NCI-H526 (cell line): ENCODE data around the gene CDH5.

ENCODE experiments used
- DNase-seq, 2 experiments: peaks; one replicate each; lab custom pipeline; 2025; lab: John Stamatoyannopoulos, UW

CDH5 gene

GRCh38 chr16:66373667-66374066 lies 7.2 kb downstream of the CDH5 start:
- DNase-seq = no peak

DNA sequence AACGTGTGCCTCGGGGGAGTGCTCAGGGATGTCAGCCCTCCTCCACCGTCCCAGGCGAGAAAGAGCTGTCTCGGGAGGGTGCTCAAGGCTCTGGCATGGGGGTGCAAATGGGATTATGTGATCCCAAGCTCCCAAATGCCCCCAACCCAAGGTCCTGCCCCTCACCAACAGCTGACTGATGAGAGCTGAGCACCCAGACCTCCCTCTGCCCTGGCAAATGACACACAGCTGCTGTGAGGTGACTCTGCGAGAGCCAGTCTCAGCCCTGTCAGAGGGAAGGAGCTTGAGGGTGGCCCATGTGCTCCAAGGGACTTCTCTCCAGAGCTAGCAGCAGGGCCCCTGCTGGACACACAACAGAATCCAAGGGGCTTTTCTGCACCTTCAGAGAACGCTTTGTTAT lies 7.7 kb downstream of the CDH5 start:
- DNase-seq = no peak

GRCh38 chr16:66375451-66375850 lies 9.0 kb downstream of the CDH5 start:
- DNase-seq = no peak

DNA sequence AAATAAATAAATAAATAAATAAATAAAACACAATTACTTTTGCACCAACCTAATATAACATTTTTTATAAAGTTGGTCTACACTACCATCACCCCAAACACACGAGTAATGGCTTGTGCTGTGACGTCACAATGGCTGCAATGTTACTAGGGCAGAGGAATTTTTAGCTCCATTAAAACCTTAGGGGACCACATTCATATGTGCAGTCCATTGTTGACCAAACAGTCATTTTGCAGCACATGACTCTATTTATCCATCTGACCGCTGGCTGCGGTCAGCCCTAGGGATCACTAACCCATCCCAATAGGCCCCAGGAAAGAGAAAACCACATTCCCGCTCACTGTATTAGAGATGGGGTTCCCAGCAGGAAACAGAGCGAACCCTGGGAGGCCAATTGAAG lies 9.6 kb downstream of the CDH5 start:
- no peak for DNase-seq

DNA sequence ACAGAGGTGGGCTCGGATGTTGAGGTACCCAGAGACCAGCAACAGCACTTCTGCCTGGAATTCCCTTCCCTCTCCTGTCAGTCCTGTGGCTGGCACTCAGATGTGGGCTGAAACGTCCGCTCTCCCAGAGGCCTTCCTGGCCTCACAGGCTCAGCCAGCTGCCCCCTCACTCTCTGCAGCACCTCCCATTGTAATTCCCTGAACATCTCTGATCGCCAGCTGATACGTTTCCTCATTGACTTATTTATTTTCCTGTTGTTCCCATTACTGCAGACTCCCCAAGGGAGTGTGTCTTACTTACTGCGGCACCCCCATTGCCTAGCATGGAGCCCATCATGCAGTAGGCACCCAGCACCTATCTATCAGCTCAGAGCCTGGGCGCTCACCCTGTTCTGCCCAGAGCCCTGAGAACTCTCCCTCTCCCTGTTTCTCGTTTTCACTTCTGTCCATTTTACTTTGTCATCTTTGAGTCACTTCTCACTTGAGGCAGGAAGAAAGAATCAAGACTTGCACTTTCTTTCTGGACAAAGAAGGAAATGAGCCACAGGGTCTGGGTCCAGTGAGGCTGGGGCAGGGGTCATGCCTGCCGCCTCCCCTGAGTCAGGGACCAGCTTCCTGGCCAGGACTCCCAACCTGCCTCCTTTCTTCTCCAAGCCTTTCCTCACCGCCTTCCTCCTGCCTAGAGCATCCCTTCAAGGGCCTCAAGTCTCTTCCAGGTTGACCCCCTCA lies 10.2 kb downstream of the CDH5 start:
- no peak for DNase-seq

- DNase-seq = no peak
Measured at GRCh38 chr16:66377324-66377723, 10.8 kb downstream of the CDH5 start.

- no peak for DNase-seq
Measured at GRCh38 chr16:66378741-66379570, 12.5 kb downstream of the CDH5 start.

DNA sequence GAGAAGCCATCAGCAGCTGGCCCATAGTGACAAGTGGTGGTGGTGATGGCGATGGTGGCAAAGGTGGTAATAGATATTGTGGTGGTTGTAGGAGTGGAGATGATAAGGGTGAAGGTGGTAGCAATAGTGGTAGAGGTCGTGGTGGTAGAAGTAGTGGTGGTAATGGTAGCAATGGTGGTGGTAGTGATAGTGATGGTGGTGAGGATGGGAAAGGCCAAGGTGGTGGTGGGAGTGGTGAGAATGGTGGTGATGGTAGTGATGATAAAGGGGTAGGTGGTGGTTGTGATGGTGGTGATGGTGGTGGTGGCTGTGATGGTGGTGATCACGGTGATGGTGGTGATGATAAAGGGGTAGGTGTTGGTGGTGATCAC lies 13.1 kb downstream of the CDH5 start:
- DNase-seq = no peak

GRCh38 chr16:66380421-66380820 lies 13.9 kb downstream of the CDH5 start:
- no peak for DNase-seq

GRCh38 chr16:66381585-66382170 lies 15.2 kb downstream of the CDH5 start:
- DNase-seq = no peak

DNA sequence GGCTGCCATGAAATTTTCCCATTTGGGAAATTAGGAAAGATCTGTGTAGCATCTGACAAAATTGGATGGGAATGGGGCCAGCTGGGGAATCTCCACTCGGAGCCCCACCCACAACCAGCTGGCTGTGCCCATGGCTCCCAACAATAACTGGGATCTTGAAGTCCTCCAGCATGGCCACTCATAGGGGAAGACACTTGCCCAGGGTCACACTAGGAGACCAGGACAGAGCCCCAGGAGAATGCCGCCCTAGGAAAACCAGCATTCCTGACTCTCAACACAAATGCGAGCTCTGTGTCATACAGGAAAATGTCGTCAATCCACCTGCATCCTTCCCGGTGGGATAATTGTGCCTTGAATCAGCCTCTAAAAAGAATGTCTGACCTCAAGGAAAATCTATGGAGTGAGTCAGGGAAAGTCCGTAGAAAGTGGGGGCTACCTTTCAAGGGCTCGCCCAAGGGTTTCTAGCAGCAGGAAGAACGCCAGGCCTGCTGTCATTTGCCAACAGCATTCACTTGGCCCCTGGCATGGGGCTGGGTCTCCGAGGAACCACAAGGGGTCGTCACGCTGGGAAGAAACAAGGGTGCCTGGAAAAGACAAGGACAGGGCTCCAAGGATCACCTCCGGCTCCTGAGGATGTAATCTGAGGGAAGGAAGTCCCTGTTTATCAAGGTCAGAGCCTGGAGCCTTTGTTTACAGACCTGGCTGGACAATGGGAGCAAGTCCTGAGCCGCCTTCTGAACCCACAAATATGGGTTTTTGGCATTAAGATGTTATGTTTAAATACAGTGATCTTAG lies 15.9 kb downstream of the CDH5 start:
- no peak for DNase-seq

- no peak for DNase-seq
Measured at GRCh38 chr16:66382966-66383299, 16.4 kb downstream of the CDH5 start.

DNA sequence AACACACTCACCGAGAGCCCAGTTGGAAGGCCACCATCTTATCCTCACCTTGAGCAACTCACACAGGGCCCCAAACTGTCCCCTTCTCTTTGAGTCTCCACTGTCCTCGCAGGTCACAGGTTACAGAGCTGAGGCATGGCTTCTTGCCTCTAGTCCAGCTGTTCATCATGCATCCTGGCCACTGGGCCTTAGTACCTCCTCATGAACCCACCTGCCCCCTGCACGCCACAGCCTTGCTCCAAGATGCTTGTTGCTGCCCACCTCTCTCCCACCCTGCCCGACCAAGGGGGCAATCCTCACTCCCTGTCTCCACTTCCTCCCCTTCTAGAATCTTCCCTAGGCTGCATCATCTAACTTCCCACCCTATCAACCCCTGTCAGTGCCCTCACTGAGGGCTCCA lies 17.1 kb downstream of the CDH5 start:
- DNase-seq = no peak

GRCh38 chr16:66385415-66385814 lies 18.9 kb downstream of the CDH5 start:
- DNase-seq = no peak

GRCh38 chr16:66386629-66387622 lies 20.4 kb downstream of the CDH5 start:
- no peak for DNase-seq

DNA sequence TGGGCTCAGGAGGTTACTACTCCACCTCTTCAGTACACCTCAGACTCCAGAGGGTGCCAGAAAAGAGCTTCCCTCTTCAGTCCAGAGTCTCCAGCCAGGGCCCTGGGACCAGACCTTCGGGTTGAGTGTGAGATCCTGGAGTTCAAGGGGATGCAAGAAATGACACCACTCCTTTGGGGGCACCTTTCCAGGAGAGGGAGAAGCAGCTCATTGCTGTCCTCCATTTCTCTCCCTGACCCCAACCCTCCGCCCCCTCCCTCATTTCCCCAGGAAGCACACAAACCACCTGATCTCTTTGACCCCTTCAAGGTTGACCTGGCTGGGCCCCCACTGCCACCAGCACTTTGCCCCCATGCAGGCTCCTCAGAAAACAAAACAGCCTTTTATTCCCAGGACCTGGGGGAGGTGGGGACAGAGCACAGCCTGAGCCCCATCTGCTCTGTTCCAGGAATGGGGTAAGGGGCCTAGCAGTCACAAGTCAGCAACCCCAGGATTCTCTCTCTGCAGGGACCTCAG lies 21.4 kb downstream of the CDH5 start:
- DNase-seq = no peak

GRCh38 chr16:66388350-66389139 lies 22.1 kb downstream of the CDH5 start:
- no peak for DNase-seq

GRCh38 chr16:66389256-66390176 lies 23.0 kb downstream of the CDH5 start:
- no peak for DNase-seq
